ENCODE results near the gene FAM13B. TPM values are rescaled to one million over a fixed set of nuclear protein-coding genes. Genes with fewer than 3 reads are reported as not detected.

The FAM13B gene
- total and polyA plus RNA-seq, 11 donors = 6.8 to 42.0 (median 25.3) TPM

GRCh38 chr5:138024117-138024516 lies 8.8 kb downstream of the FAM13B start:
- Histone ChIP-seq H3K36me3 (peaks cover 0 to 19% (median 16%) of the 10 kb centered on the region in 9 donors), H3K4me1 (peaks cover 0 to 64% (median 25%) of the 10 kb centered on the region in 12 donors), H3K9me3 (no peaks in the 10 kb centered on the region), H3K4me3 (no peak overlapping the region), H3K27ac (no peak overlapping the region), H3K27me3 (no peaks in the 10 kb centered on the region)
- TF ChIP-seq, protein P1, sequence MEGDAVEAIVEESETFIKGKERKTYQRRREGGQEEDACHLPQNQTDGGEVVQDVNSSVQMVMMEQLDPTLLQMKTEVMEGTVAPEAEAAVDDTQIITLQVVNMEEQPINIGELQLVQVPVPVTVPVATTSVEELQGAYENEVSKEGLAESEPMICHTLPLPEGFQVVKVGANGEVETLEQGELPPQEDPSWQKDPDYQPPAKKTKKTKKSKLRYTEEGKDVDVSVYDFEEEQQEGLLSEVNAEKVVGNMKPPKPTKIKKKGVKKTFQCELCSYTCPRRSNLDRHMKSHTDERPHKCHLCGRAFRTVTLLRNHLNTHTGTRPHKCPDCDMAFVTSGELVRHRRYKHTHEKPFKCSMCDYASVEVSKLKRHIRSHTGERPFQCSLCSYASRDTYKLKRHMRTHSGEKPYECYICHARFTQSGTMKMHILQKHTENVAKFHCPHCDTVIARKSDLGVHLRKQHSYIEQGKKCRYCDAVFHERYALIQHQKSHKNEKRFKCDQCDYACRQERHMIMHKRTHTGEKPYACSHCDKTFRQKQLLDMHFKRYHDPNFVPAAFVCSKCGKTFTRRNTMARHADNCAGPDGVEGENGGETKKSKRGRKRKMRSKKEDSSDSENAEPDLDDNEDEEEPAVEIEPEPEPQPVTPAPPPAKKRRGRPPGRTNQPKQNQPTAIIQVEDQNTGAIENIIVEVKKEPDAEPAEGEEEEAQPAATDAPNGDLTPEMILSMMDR (IDR thresholded peaks at IDR 0.05) = no peak
- TF ChIP-seq POLR2A (IDR thresholded peaks at IDR 0.05) = no peak
- no peak for DNase-seq
- intact Hi-C loops (cut with DNase I) = no loop called here
- no peak for ATAC-seq

DNA sequence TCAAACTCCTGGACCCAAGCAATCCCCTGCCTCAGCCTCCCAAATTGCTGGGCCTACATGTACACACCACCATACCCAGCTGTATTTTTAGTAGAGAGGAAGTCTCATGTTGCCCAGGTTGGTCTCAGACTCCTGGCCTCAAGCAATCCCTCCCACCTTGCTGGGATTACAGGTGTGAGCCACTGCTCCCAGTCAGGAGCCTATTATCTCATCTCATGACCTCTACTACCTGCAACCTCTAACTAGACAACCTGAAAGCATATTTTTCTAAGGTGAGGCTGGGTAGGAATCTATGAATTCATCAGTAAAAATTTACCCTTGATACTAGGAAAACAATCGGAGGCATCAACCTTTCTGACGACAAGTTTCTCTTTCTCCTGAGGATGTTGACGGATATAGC lies 10.0 kb downstream of the FAM13B start:
- H3K4me1 ChIP-seq = peaks cover 0 to 56% (median 20%) of the 10 kb centered on the region in 12 donors
- H3K36me3 ChIP-seq = peaks cover 0 to 31% (median 28%) of the 10 kb centered on the region in 9 donors
- H3K27me3 ChIP-seq = no peaks in the 10 kb centered on the region
- H3K27ac ChIP-seq = no peak overlapping the region
- ATAC-seq (no peak), DNase-seq (no peak)
- H3K4me3 ChIP-seq = no peak overlapping the region
- no peak for TF ChIP-seq POLR2A (IDR thresholded peaks at IDR 0.05)
- intact Hi-C loops (cut with DNase I) = no loop called here
- H3K9me3 ChIP-seq = no peaks in the 10 kb centered on the region
- 87 to 91% (median 89%) methylated on average over 3 of the region's 3 CpGs for WGBS, 4 donors

GRCh38 chr5:138021771-138022170 lies 11.1 kb downstream of the FAM13B start:
- intact Hi-C loops (cut with DNase I) = no loop called here
- WGBS, 4 donors = 0 to 50% (median 0%) methylated on average over 1 of the region's 1 CpG
- H3K4me1 ChIP-seq = peaks cover 0 to 54% (median 14%) of the 10 kb centered on the region in 12 donors

DNA sequence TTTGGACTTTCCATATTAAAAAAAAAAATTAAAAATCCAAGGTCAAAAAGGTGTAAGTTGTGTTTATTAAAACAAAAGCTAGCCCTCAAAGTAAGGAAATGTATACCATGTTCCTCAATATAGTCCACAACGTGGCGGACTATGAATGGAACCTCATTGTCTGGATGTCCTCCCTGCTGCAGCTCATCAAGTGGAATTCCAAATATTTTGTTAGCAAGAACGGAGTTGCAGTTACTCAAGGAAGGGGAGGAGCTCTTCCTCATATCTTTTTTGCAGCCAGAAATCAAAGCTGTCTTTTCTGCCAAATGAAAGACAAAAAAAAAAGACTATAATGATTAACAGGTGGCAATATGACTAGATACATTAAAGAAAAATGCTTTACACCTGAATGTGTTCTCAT lies 14.0 kb downstream of the FAM13B start:
- ATAC-seq (no peak), DNase-seq (no peak)
- intact Hi-C loops (cut with DNase I) = no loop called here
- Histone ChIP-seq H3K4me1 (peaks cover 0 to 38% (median 6%) of the 10 kb centered on the region in 12 donors), H3K4me3 (no peak overlapping the region), H3K36me3 (peaks cover 0 to 70% (median 65%) of the 10 kb centered on the region in 9 donors), H3K9me3 (no peaks in the 10 kb centered on the region), H3K27ac (no peak overlapping the region), H3K27me3 (no peaks in the 10 kb centered on the region)
- 37 to 45% (median 40%) methylated on average over 3 of the region's 3 CpGs for WGBS, 4 donors
- no peak for TF ChIP-seq POLR2A (IDR thresholded peaks at IDR 0.05)
- TF ChIP-seq, protein P1 (IDR thresholded peaks at IDR 0.05) = no peak

More at GRCh38 chr5:138021771-138022170, 11.1 kb downstream of the FAM13B start:
- DNase-seq (no peak), ATAC-seq (no peak)
- H3K27me3 ChIP-seq = no peaks in the 10 kb centered on the region
- no peaks in the 10 kb centered on the region for H3K9me3 ChIP-seq
- H3K36me3 ChIP-seq = peaks cover 0 to 42% (median 39%) of the 10 kb centered on the region in 9 donors
- TF ChIP-seq, protein P1 (IDR thresholded peaks at IDR 0.05) = no peak
- TF ChIP-seq POLR2A (IDR thresholded peaks at IDR 0.05) = no peak
- H3K27ac ChIP-seq = no peak overlapping the region
- H3K4me3 ChIP-seq = no peak overlapping the region

GRCh38 chr5:138015916-138016315 lies 17.0 kb downstream of the FAM13B start:
- Histone ChIP-seq H3K36me3 (peaks cover 0 to 92% (median 74%) of the 10 kb centered on the region in 9 donors), H3K27ac (no peak overlapping the region), H3K9me3 (no peaks in the 10 kb centered on the region), H3K27me3 (no peaks in the 10 kb centered on the region), H3K4me3 (no peak overlapping the region), H3K4me1 (peaks cover 0 to 20% (median under 1%) of the 10 kb centered on the region in 12 donors)
- intact Hi-C loops (cut with DNase I) = no loop called here
- TF ChIP-seq POLR2A (IDR thresholded peaks at IDR 0.05) = no peak
- TF ChIP-seq, protein P1 (IDR thresholded peaks at IDR 0.05) = no peak
- DNase-seq (no peak), ATAC-seq (no peak)
- 96 to 99% (median 98%) methylated on average over 2 of the region's 2 CpGs for WGBS, 4 donors
